ENCODE data around the gene ADGRB3. TPM values are rescaled to one million over a fixed set of nuclear protein-coding genes. Genes with fewer than 3 reads are reported as not detected.

The ADGRB3 gene
- polyA plus RNA-seq, 1 of the 3 experiments (the other 2 are of a cell fraction): 0.12 TPM

- TF ChIP-seq EZH2phosphoT487 (IDR thresholded peaks at IDR 0.05; ENCODE audit: borderline replicate concordance, low read depth) (no peak), RCOR1 (IDR thresholded peaks at IDR 0.05; ENCODE audit: low read length) (no peak)
Observed at GRCh38 chr6:68919537-68919936, 284.5 kb downstream of the ADGRB3 start (continued).

- no peak for DNase-seq
- Histone ChIP-seq H3K9me2 (no peaks in the 10 kb centered on the region), H2AFZ (ENCODE audit: low read depth) (no peak overlapping the region), H3K36me3 (replicated peaks in 1 of 2; ENCODE audit: control insufficient read depth in 1 of 2, insufficient read depth in 2 of 2, low read length in 1 of 2) (no peaks in the 10 kb centered on the region), H3K4me2 (no peak overlapping the region), H3K4me1 (ENCODE audit: control insufficient read depth in 1 of 2, insufficient read depth in 2 of 2, low read depth in 1 of 2, low read length in 1 of 2) (no peaks in the 10 kb centered on the region), H3K9me3 (no peaks in the 10 kb centered on the region), H3K79me2 (ENCODE audit: insufficient read depth) (no peaks in the 10 kb centered on the region), H3K27me3 (ENCODE audit: insufficient read depth) (no peaks in the 10 kb centered on the region), H3K9ac (no peak overlapping the region), H3K4me3 (ENCODE audit: low read depth in 2 of 2, low read length in 1 of 2) (no peak overlapping the region), H3K27ac (ENCODE audit: low read depth in 2 of 2, low read length in 1 of 2) (no peak overlapping the region), H3F3A (replicated peaks; ENCODE audit: insufficient read depth) (no peaks in the 10 kb centered on the region), H4K20me1 (ENCODE audit: insufficient read depth) (no peaks in the 10 kb centered on the region)
- ChIA-PET CTCF (no interaction called here), POLR2A (no interaction called here)
- 91% methylated on average over 2 of the region's 2 CpGs for WGBS (ENCODE audit: low lambda C conversion rate)
- TF ChIP-seq YY1 (IDR thresholded peaks at IDR 0.05; ENCODE audit: low read depth) (no peak), CHD2 (IDR thresholded peaks at IDR 0.05; ENCODE audit: low read length, partially characterized antibody) (no peak), IRF3 (IDR thresholded peaks at IDR 0.05; ENCODE audit: low read depth, low read length) (no peak), NFIC (IDR thresholded peaks at IDR 0.05; ENCODE audit: borderline replicate concordance) (no peak), RAD21 (IDR thresholded peaks at IDR 0.05; ENCODE audit: low read length) (no peak), RCOR1 (IDR thresholded peaks at IDR 0.05; ENCODE audit: low read length) (no peak), ZBTB33 (IDR thresholded peaks at IDR 0.05; ENCODE audit: borderline replicate concordance, low read depth) (no peak), USF2 (IDR thresholded peaks at IDR 0.05; ENCODE audit: borderline replicate concordance, low read depth, low read length) (no peak), SIN3A (IDR thresholded peaks at IDR 0.05; ENCODE audit: borderline replicate concordance, low read depth, low read length) (no peak), REST (IDR thresholded peaks at IDR 0.05; ENCODE audit: low read depth, low read length) (no peak), RXRA (IDR thresholded peaks at IDR 0.05; ENCODE audit: borderline replicate concordance, low read depth) (no peak), EP300 (IDR thresholded peaks at IDR 0.05; ENCODE audit: borderline replicate concordance in 1 of 2, low read depth in 1 of 2, low read length in 1 of 2) (no peak), MXI1 (IDR thresholded peaks at IDR 0.05; ENCODE audit: low read depth, low read length) (no peak), FOXJ3 (CRISPR knock-in tag; IDR thresholded peaks at IDR 0.05) (no peak)
Observed at GRCh38 chr6:68941345-68941744, 306.3 kb downstream of the ADGRB3 start.
